AG04450 (cell line): ENCODE results near the gene LCORL. TPM values are rescaled to one million over a fixed set of nuclear protein-coding genes. Genes with fewer than 3 reads are reported as not detected.

Experiments used
- CTCF ChIA-PET: fragments of 300-600, 350-600 bp; formaldehyde crosslinking; extraction: SDS; loops from one replicate; lab custom pipeline; 2022; ENCODE audit warnings: antibody characterized with exemption, inconsistent platforms; lab: Charles Lee
- POLR2A ChIA-PET: fragments of 350-600 bp; formaldehyde crosslinking; extraction: SDS; loops from one replicate; lab custom pipeline; 2021; ENCODE audit warnings: antibody characterized with exemption, inconsistent platforms; lab: Yijun Ruan, JAX
- DNase-seq: peaks from one replicate; pipeline ENCODE4 v3.0.0-alpha.2; 2011; ENCODE audit warnings: low read depth, low spot score
- H3K27ac ChIP-seq: one replicate; pipeline ENCODE4 v1.5.1; 2012; ENCODE audit warnings: low read depth, low read length, control low read depth
- H3K27me3 ChIP-seq: one replicate; pipeline ENCODE4 v1.6.0; 2012; ENCODE audit warnings: low read length; ENCODE audit not compliant: control insufficient read depth, insufficient read depth
- H3K4me3 ChIP-seq: 2 replicates; pipeline ENCODE4 v1.5.1; 2011; ENCODE audit warnings: mild to moderate bottlenecking, low read depth, low read length, control low read depth
- H3K9me3 ChIP-seq: 2 replicates; pipeline ENCODE4 v1.5.1; 2012; ENCODE audit warnings: low read length; ENCODE audit not compliant: control insufficient read depth, insufficient read depth
- polyA plus RNA-seq: library from polyadenylated mRNA; depleted of rRNA; stranded (reverse); fragments of >200 nt; gene quantifications from 2 replicates; pipeline ENCODE4 v1.2.3, GENCODE V29; 2011
- TF ChIP-seq, protein P1 (sequence below): IDR thresholded peaks from 2 replicates; pipeline ENCODE4 v1.5.1; 2011; ENCODE audit warnings: low read depth, low read length, control low read depth, inconsistent platforms

LCORL gene
- polyA plus RNA-seq, 1 experiment = 7.2 TPM

DNA sequence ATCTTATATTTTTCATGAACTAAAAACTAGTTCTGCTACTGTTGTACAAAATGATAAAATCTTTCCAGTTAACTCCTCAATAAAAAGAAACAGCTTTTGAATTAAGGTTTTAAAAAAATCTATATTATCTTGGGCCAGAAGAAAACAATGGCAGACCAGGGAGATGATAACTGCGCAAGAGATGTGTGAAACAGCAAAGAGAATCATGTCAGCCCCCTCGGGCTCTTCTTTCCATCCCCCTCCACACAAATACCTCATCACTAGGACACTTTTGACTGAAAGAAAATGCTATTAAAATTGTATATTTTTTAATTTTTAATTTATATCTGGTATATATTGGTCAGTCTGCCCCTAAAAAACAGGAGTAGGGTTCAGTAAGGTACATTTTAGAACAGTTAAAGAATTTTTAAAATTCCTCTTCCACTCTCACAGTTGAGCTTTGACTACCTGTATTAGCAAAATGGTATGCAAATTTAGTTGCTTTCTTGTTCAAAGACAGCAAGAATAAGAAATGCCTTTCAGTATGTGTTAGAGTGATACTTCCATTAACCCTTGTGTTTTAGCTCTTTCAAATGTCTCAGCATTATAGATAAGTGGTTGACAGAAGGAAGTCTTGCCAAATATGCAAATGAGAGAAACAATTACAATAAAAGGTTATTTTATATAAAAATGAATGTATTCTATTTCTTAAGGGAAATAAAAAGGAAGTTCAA is 36.4 kb upstream of the LCORL start:
- no peaks in the 10 kb centered on the region for H3K27me3 ChIP-seq
- no peak overlapping the region for H3K27ac ChIP-seq
- TF ChIP-seq, protein P1, sequence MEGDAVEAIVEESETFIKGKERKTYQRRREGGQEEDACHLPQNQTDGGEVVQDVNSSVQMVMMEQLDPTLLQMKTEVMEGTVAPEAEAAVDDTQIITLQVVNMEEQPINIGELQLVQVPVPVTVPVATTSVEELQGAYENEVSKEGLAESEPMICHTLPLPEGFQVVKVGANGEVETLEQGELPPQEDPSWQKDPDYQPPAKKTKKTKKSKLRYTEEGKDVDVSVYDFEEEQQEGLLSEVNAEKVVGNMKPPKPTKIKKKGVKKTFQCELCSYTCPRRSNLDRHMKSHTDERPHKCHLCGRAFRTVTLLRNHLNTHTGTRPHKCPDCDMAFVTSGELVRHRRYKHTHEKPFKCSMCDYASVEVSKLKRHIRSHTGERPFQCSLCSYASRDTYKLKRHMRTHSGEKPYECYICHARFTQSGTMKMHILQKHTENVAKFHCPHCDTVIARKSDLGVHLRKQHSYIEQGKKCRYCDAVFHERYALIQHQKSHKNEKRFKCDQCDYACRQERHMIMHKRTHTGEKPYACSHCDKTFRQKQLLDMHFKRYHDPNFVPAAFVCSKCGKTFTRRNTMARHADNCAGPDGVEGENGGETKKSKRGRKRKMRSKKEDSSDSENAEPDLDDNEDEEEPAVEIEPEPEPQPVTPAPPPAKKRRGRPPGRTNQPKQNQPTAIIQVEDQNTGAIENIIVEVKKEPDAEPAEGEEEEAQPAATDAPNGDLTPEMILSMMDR = no peak
- H3K4me3 ChIP-seq = no peak overlapping the region
- no peaks in the 10 kb centered on the region for H3K9me3 ChIP-seq
- POLR2A ChIA-PET = no interaction called here
- no peak for DNase-seq
- CTCF ChIA-PET = no interaction called here

DNA sequence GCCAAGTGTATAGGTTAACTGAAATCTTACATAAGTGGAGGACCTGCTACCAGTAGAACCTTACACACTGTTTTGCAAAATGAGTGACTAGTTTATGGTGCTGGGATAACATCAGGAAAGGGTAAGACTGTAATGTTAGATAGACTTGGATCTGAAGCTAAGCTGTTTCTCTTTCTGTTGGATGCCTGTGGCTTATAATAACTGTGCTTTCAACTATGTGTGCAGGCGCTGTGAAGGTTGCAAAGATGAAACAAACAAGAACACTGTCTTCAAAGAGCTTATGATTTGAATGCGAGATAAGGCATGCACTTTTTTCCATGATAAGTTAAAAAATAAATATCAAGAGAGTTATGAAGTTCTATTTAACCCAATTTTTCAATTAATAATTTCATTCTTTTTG is 34.5 kb upstream of the LCORL start:
- CTCF ChIA-PET = no interaction called here
- no peak for DNase-seq
- POLR2A ChIA-PET = no interaction called here

DNA sequence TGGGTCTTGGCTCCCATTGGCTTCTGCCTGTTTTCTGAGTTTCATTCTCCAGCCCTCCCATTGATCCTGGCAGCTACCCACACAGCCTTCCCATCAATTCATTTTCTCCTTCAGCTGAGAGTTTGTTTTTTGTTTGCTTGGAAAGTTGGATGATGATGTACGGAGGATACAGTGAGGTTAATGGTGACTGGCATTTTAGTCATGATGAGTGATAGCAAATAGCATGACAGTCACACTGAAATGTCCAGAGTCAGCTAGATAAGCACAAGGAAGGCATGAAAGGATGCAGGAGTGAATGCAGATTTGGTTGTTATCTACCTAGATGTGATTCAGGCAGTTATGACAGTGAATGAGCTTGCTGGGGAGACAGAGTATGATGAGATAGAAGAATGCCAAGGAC is 30.6 kb upstream of the LCORL start:
- no peak overlapping the region for H3K27ac ChIP-seq
- ChIA-PET CTCF (no interaction called here), POLR2A (no interaction called here)
- no peak overlapping the region for H3K4me3 ChIP-seq
- no peaks in the 10 kb centered on the region for H3K27me3 ChIP-seq
- no peaks in the 10 kb centered on the region for H3K9me3 ChIP-seq
- TF ChIP-seq, protein P1 = no peak
- DNase-seq = no peak

More for the DNA sequence above, 34.5 kb upstream of the LCORL start:
- TF ChIP-seq, protein P1 = no peak
- H3K27ac ChIP-seq = no peak overlapping the region
- H3K4me3 ChIP-seq = no peak overlapping the region
- no peaks in the 10 kb centered on the region for H3K27me3 ChIP-seq
- no peaks in the 10 kb centered on the region for H3K9me3 ChIP-seq

DNA sequence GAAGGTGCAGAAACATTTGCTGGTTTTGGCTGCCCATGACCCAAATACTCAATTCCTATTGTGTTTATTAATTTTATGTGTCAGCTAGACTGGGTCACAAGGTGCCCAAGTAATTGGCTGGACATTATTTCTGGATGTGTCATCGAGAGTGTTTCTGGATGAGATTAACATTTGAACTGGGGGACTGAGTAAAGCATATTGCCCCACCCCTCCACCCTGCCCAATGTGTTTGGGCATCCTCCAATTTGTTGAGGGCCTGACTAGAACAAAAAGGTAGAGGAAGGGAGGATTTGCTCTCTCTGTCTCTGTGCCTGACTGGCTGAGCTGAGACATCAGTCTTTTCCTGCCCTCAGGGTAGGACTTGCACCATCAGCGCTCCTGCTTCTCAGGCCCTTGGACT is 29.7 kb upstream of the LCORL start:
- DNase-seq = no peak
- POLR2A ChIA-PET = no interaction called here
- H3K9me3 ChIP-seq = no peaks in the 10 kb centered on the region
- H3K4me3 ChIP-seq = no peak overlapping the region
- CTCF ChIA-PET = no interaction called here
- TF ChIP-seq, protein P1 = no peak
- no peak overlapping the region for H3K27ac ChIP-seq
- H3K27me3 ChIP-seq = no peaks in the 10 kb centered on the region

DNA sequence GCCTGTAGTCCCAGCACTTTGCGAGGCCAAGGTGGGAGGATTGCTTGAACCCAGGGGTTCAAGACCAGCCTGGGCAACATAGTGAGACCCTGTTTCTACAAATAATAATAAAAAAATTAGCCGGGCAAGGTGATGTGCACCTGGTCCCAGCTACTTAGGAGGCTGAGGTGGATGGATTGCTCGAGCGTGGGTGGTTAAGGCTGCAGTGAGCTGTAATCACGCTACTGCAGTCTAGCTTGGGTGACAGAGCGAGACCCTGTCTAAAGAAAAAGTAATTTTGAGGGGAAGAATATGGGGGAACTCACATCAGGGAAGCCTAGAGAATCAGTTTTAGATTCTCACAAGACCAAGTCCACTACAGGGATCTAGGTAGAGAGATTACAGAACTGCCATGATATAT is 28.9 kb upstream of the LCORL start:
- CTCF ChIA-PET = no interaction called here
- POLR2A ChIA-PET = no interaction called here
- DNase-seq = no peak

More for the DNA sequence above, 28.9 kb upstream of the LCORL start:
- Histone ChIP-seq H3K4me3 (no peak overlapping the region), H3K27me3 (no peaks in the 10 kb centered on the region), H3K27ac (no peak overlapping the region), H3K9me3 (no peaks in the 10 kb centered on the region)
- TF ChIP-seq, protein P1 = no peak
